ENCODE data around the gene PREPL.

- TF ChIP-seq CTCF (IDR thresholded peaks at IDR 0.05) (no peak), ZFX (IDR thresholded peaks at IDR 0.05; ENCODE audit: borderline replicate concordance) (no peak)
Observed at GRCh38 chr2:44364604-44365003, 3.3 kb upstream of the PREPL start.
